IPS DF 4.7 (cell line): Measurements from ENCODE around the gene GINS2.

ENCODE experiments used
- DNase-seq: peaks from one replicate; pipeline ENCODE4 v3.0.0-alpha.2; 2013; ENCODE audit warnings: low spot score; ENCODE audit errors: extremely low read depth

The GINS2 gene

DNA sequence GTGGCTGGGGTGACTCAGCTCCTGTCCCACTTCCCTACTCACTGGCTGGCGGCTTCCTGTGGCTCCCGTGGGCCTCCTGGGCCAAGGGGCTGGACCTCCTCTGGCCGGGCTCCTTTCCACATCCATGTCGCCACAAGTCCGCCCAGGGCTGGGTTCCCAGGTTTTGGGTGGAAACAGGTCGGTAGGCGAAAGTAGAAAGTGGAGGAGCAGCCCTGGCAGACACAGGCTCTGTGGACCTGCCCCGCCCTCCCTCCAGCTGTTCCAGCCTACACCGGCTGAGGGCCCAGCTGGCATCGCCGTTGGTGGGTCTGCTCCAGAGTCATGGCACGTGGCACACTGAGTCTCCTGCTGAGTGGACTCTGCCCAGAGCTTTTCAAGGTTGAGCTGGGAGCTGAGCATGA, 47.0 kb downstream of the GINS2 start:
- no peak for DNase-seq

GRCh38 chr16:85641305-85641704, 47.4 kb downstream of the GINS2 start:
- DNase-seq, result no peak

DNA sequence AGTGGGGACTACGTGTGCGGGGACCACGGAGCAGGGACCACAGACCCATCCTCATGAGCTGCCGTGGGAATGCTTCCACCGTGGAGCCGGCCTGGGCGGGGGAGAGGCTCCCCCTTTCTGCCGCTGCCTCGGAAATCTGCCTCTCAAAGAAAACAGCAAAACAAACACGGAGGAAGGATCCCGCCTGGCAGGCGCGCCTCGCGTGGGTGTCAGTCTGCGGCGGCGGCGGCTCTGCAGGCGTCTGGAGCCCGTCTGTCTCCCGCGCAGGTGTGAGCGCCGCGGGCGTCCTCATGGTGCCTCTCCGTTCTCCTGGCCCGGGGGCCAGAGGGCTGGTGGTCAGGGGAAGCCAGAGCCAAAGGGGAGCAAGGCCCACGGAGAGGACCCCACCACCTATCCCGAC, 48.2 kb downstream of the GINS2 start:
- DNase-seq, result no peak

GRCh38 chr16:85640254-85640558, 48.5 kb downstream of the GINS2 start:
- no peak for DNase-seq

DNA sequence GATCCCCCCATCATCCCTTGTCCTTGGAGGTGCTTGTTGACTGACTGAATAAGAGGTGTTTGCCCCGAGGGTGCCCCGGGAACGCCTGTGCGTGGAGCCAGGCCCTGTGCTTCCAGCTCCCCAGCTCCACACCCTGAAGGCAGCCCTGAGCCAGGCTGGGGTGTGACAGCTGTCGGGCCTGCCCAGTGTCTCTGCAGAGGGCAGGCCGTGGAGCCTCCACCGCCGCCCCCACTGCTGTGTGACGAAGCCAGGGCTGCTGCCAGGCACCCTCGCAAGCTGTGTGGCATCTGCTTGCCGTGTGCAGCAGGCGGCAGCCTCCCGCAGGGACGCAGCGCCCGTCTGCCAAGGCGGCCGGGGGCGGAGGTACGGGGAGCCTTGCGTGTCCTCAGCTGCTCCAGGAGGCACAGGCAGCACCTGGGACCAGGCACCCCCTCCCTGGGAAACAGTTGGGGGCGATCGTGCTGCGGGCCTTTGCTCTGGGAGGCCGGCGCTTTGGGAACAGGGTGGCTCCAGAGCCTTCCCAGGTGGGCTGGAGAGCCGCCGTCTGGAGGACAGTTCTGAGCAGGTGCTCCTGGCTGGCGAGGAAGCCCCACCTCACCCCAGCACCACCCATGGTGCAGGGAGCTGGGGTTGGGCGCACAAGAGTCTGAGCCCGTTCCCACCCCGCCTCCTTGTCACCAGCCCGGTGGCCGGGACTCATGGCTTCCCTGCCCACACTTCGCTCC, 49.1 kb downstream of the GINS2 start:
- DNase-seq, result no peak

- no peak for DNase-seq
Measured at GRCh38 chr16:85638695-85639409, 49.9 kb downstream of the GINS2 start.

DNA sequence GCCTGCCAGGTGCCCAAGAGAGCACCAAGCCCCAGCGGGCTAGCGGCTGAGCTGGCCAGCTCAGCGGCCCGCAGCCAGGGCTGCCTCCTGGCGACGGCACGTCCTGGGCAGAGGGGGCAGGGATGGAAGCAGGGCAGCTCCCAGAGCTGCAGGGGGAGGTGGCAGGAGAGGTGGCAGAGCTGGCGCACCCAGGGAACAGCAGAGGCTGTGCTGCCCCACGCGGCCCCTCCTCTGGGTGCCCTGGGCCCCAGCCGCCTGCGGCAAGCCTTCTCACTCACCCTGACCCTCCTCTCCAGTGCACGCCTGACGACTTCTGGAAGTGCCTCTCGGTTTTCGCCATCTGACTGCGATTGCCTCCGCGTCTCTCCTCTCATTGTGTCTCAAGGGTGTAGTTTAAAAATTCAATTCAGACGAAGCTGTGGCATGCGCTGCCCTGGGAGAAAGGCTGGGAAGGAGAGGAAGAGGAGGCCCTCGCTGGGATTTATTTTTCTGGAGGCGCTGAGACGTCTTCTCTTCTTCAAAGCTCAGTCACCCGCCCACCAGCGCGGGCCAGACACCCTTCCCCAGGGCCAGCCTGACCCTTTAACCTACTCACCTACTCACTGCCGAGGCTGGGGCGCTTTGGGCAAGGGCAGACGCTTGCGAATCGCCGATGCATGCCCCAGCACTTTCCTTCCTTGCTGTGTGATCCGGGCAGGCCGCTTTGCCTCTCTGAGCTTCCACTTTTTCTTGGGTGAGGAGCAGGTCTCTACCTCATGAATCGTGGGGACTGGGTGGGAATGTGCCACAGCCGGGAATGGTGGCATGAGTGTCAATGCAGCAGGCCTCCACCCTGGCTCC, 50.7 kb downstream of the GINS2 start:
- no peak for DNase-seq

GRCh38 chr16:85637061-85637807, 51.5 kb downstream of the GINS2 start:
- DNase-seq, result no peak

DNA sequence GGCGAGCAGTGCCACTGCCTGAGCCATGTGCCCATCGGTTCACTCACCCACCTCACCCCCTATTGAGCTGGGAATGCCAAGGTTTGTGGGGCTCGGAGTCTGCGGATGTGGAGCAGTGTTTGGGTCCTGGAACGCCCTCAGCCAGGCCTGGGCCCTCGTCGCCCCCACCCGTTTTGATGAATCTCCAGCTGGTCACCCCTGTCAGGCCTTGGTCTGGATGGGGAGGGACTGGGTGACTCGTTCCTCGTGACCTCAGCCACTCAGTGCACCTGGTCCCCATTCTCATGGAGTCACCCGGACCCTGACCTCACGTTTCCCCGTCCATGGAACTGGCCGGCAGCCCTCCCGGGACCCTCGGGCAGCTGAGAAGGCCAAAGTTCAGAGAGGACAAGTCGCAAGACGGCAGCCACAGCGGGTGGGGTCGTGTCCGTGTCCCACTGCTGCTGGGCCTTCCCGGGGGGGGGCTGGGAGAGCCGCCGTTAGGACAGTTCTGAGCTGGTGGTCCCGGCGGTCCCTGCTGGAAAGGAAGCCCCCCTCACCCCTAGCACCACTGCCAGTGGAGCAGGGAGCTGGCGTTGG, 52.4 kb downstream of the GINS2 start:
- DNase-seq, result no peak

- no peak for DNase-seq
Measured at GRCh38 chr16:85635545-85636140, 53.1 kb downstream of the GINS2 start.

- DNase-seq, result no peak
Measured at GRCh38 chr16:85634747-85635544, 53.8 kb downstream of the GINS2 start.

DNA sequence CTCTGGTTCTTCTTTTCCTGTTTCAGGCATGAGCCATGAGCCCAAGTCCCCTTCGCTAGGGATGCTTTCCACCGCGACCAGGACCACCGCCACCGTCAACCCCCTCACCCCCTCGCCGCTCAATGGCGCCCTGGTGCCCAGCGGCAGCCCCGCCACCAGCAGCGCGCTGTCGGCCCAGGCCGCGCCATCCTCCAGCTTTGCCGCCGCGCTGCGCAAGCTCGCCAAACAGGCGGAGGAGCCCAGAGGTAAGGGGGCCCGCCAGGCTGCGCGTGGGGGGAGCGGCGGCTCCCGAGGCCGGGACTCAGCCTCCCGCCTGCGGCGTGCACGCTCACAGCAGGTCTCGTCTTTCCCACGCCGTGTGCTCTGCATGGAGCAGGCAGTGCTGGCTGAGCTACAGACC, 54.9 kb downstream of the GINS2 start:
- no peak for DNase-seq

GRCh38 chr16:85633438-85633743, 55.4 kb downstream of the GINS2 start:
- no peak for DNase-seq

DNA sequence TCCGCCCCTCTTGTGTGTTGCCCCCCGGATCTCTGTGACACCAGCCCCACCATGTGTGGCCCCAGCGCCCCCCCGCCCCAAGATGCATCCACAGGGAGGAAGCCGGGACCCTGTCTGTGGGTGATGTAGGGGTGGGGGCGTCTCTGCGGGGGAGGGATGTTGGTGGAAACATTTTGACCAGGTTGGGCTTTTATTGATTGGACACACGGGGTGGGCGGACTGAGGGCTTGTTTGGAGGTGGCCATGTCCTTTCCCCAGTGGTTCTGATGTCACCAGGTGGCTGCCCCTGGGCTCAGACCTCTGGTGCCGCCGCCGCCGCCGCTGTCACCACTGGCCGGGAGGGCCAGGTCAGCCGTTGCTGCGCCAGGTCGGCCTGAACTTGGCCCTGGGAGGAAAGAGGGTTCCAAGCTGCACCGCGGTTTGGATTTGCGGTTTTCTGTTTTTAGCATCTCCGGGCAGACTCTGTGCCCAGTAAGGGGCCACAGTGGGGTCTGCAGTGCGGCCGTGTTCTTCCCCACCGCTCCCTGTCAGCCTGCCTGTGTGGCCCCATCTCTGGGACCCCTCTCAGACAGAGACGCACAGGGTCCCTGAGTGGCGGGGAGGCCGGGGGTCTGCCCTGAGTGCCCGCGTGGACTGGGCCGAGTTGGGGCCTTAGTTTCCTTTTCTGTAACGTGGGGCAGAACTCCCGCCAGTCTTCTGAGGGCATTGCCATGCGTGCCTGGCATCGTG, 55.9 kb downstream of the GINS2 start:
- no peak for DNase-seq

DNA sequence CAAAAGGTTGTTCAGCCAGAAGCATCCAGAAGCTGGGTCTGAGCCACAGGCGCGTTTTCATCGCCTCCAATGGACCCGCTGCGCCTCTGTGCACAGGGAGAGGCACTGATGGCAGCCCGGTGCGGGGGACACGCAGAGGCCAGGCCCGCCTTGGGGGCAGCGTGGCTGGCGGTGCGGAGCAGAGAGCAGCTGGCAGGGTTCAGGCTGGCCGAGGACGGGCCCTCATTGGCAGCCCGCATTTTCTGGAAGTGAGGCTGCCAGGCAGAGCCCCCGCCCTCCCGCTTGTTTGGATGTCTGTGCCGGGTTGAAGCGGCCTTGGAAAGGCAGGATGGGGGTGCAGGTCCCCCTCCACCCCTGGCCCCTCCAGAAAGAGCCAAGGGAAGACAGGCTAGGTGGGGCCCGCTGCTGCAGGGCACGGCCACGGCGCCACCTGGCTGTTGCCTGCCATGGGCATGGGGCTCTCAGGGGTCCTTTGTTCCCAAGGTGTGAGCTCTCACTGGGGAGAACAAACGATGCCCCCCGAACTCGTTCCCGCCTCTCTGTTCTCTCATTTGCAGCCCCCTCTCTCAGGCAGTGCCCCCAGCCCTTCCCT, 56.9 kb downstream of the GINS2 start:
- DNase-seq, result no peak

DNA sequence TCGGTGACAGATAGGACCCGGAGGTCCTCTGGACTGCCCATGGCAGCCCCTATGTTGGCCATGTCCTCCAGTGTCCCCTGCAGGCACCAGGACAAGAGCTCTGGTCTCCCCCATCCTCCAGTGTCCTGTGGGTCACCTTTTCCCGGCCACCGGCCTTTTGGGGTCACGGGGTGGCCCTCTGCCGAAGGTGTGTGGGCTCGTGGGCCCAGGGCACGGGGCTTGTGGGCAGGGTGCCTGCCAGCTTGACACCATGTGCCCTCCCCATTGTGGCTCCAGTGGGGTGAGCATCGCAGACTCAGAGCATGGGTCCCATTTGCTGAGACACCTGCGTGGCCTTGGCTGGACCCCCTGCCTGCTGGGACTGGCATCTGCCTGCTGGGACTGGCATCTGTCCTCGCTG, 57.5 kb downstream of the GINS2 start:
- DNase-seq, result no peak

- no peak for DNase-seq
Measured at GRCh38 chr16:85629853-85630252, 58.9 kb downstream of the GINS2 start.

DNA sequence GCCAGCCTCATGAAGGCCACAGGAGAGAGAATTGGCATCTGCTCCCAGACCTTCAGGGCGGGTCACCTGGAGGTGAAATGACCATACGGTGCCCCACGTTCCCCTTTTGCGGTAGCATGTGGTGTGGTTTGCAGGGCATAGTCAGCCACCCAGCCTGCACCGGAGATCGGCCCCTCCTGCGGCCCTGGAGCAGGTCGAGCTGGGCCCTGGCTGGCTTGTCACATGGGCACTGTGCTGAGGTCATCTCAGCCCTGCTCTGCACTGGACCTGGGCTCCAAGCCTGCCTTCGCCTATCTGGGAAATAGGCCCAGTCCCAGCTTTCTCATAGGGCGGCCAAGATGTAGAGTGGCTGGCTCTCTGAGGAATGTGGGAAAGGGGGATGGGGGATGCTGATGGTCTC, 59.4 kb downstream of the GINS2 start:
- no peak for DNase-seq

DNA sequence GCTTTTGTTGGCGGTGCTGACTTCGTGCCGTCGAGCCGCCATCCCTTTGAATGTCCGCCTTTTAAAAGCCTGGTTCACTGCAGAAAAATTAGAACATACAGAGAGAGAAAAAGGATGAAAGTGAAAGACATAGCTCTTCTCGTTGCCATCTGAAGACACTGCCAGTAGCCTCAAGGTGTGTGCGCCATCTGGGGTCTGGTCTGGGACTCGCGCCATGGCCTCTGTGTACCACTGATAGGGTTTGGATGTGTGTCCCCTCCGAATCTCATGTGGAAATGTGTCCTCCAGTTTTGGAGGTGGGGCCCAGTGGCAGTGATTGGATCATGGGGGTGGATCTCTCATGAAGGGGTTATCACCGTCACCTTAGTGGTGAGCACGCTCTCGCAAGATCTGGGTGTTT, 60.1 kb downstream of the GINS2 start:
- no peak for DNase-seq

DNA sequence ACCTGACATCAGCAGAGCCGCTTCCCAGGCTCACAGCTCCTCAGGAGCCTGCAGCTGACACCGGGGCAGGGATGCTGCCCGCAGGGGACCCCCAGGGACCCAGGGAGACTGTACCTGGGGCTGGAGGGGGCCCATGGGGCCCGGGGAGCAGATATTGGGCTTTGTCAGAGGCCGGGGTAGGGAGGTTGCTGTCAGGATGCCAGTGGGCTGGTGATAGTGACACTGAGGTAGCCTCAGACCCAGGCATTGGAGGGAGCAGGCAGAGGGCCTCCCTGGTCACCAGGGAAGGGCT, 60.5 kb downstream of the GINS2 start:
- DNase-seq, result no peak
